ENCODE measurements around the gene ATP10D. TPM values are rescaled to one million over a fixed set of nuclear protein-coding genes. Genes with fewer than 3 reads are reported as not detected.
A peak's percentile ranks its signal among the peaks of the same experiment; 100 is the strongest.
"Not testable (repeated sequence)": the region's sequence is repeated elsewhere in the genome, so short reads cannot be mapped to it uniquely, and the experiment has no call there.

ATP10D gene
- total RNA-seq, 1 experiment from 2014 or later = 3.8 TPM

DNA sequence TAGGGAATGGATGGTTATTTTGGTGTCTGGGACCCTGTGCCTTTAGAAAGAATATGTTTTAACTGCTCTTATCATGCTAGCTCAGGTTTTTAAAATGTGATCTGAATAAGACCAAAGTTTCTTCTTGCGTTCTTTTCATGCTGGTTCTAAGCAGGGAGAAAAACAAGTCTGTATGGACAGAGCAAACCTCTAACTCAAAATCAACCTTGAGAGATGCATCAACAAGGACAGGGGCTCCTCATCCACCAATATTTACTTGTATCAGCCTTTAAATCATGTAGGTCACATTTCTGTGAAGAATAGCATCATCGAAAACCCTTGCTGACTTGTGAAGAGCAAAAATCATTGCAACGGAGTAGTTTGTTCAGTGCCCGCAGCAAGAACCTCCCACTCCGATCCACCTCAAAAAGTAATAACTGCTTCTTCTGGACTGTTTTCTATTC lies 1.2 kb downstream of the ATP10D start:
- no peak overlapping the region for H3K14ac ChIP-seq (ENCODE audit: insufficient read depth, low read length)
- H3K9me3 ChIP-seq (ENCODE audit: control insufficient read depth, low read depth, low read length) = no peaks in the 10 kb centered on the region
- H4K5ac ChIP-seq (ENCODE audit: insufficient read length, low read depth, low read length) = no peak overlapping the region
- H4K20me1 ChIP-seq (ENCODE audit: control insufficient read depth, insufficient read depth, insufficient read length) = no peaks in the 10 kb centered on the region
- H4K91ac ChIP-seq (ENCODE audit: insufficient read length, low read depth, low read length) = no peak overlapping the region
- WGBS (ENCODE audit: extremely low coverage, insufficient read length, low lambda C conversion rate) = no CpG with 5 or more reads among the region's 5 CpGs
- no peaks in the 10 kb centered on the region for H3K27me3 ChIP-seq (ENCODE audit: insufficient read depth, low read length)
- H2BK15ac ChIP-seq (ENCODE audit: low read depth, low read length) = no peak overlapping the region
- Mint-ChIP-seq H3K27ac (no peak overlapping the region), H3K4me1 (peaks cover 8 to 16% of the 10 kb centered on the region in 2 experiments), H3K9me3 (peaks cover 0 to 6% of the 10 kb centered on the region in 2 experiments; a peak in 2 of 5 replicates), H3K27me3 (ENCODE audit: low read depth) (peaks cover 12% of the 10 kb centered on the region), H3K4me3 (peak overlapping the region; percentile 91 to 92), H3K36me3 (ENCODE audit: insufficient read depth in 1 of 3, low read depth in 3 of 3) (no peaks in the 10 kb centered on the region)
- H2BK20ac ChIP-seq (ENCODE audit: low read depth, low read length, poor library complexity, severe bottlenecking) = no peak overlapping the region
- H3K9ac ChIP-seq (ENCODE audit: extremely low read depth, insufficient read length, low read length) = no peak overlapping the region
- no peak overlapping the region for H3K27ac ChIP-seq (ENCODE audit: insufficient read length, low read depth, low read length)
- H3K23ac ChIP-seq (ENCODE audit: insufficient read length, low read depth, low read length) = no peak overlapping the region
- no peaks in the 10 kb centered on the region for H3K79me1 ChIP-seq (ENCODE audit: insufficient read depth, low read depth, low read length, poor library complexity, severe bottlenecking)
- H3T11ph ChIP-seq (ENCODE audit: low read length) = no peak overlapping the region
- H3K23me2 ChIP-seq (ENCODE audit: insufficient read length, low read depth, low read length, poor library complexity, severe bottlenecking) = peaks cover 7% of the 10 kb centered on the region
- no peak for DNase-seq
- no peak overlapping the region for H2AK5ac ChIP-seq (ENCODE audit: insufficient read length, low read length)
- H2AFZ ChIP-seq (ENCODE audit: low read length) = no peak overlapping the region
- no peak overlapping the region for H2BK5ac ChIP-seq (ENCODE audit: insufficient read length, low read length)
- no peak overlapping the region for H4K8ac ChIP-seq (replicated peaks; ENCODE audit: insufficient read length, low read depth, low read length)
- no peaks in the 10 kb centered on the region for H3K4me1 ChIP-seq (ENCODE audit: insufficient read depth, low read length)
- no peak overlapping the region for H2BK120ac ChIP-seq (ENCODE audit: low read depth, low read length, poor library complexity, severe bottlenecking)
- no peak overlapping the region for H3K4ac ChIP-seq (ENCODE audit: low read depth, low read length)
- no peaks in the 10 kb centered on the region for H3K79me2 ChIP-seq (ENCODE audit: insufficient read depth, low read length)
- H3K56ac ChIP-seq (ENCODE audit: insufficient read length, low read depth, low read length) = no peak overlapping the region
- H3K18ac ChIP-seq (ENCODE audit: insufficient read length, low read depth, low read length) = no peak overlapping the region
- TF ChIP-seq CTCF (conservative IDR thresholded peaks at IDR 0.05) = no peak
- H3K4me2 ChIP-seq (ENCODE audit: insufficient read depth, insufficient read length, low read length) = peak overlapping the region; percentile 72
- H2BK12ac ChIP-seq (ENCODE audit: insufficient read length, low read depth, low read length) = no peak overlapping the region

DNA sequence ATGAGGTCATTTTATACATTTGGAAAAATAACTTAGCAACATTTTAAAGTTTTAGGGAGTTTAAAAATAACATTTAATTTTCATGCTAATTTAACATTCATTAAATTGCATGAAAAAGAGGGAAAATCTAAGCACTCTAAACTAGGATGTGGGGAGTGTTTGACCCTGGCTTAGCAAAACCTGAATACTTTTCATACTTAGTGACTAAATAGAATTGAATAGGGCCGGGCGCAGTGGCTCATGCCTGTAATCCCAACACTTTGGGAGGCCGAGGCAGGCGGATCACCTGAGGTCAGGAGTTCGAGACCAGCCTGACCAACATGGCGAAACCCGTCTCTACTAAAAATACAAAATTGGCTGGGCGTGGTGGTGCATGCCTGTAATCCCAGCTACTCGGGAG lies 1.7 kb downstream of the ATP10D start:
- H4K5ac ChIP-seq (ENCODE audit: insufficient read length, low read depth, low read length); H3K9me3 ChIP-seq (ENCODE audit: control insufficient read depth, low read depth, low read length); H3K56ac ChIP-seq (ENCODE audit: insufficient read length, low read depth, low read length); H3K4me2 ChIP-seq (ENCODE audit: insufficient read depth, insufficient read length, low read length); H3K9ac ChIP-seq (ENCODE audit: extremely low read depth, insufficient read length, low read length); H3K36me3 Mint-ChIP-seq (ENCODE audit: insufficient read depth in 1 of 3, low read depth in 3 of 3); H3K4me3 Mint-ChIP-seq; H3K79me2 ChIP-seq (ENCODE audit: insufficient read depth, low read length); H3T11ph ChIP-seq (ENCODE audit: low read length); H3K27me3 ChIP-seq (ENCODE audit: insufficient read depth, low read length); DNase-seq; H3K9me3 Mint-ChIP-seq; H2BK20ac ChIP-seq (ENCODE audit: low read depth, low read length, poor library complexity, severe bottlenecking); H3K4me1 ChIP-seq (ENCODE audit: insufficient read depth, low read length); H2BK12ac ChIP-seq (ENCODE audit: insufficient read length, low read depth, low read length); H2BK5ac ChIP-seq (ENCODE audit: insufficient read length, low read length); H4K20me1 ChIP-seq (ENCODE audit: control insufficient read depth, insufficient read depth, insufficient read length); H3K27ac ChIP-seq (ENCODE audit: insufficient read length, low read depth, low read length); H4K91ac ChIP-seq (ENCODE audit: insufficient read length, low read depth, low read length); H2BK120ac ChIP-seq (ENCODE audit: low read depth, low read length, poor library complexity, severe bottlenecking); H3K79me1 ChIP-seq (ENCODE audit: insufficient read depth, low read depth, low read length, poor library complexity, severe bottlenecking); H3K23ac ChIP-seq (ENCODE audit: insufficient read length, low read depth, low read length); H3K14ac ChIP-seq (ENCODE audit: insufficient read depth, low read length); H3K18ac ChIP-seq (ENCODE audit: insufficient read length, low read depth, low read length); H4K8ac ChIP-seq (replicated peaks; ENCODE audit: insufficient read length, low read depth, low read length); H2BK15ac ChIP-seq (ENCODE audit: low read depth, low read length); H3K23me2 ChIP-seq (ENCODE audit: insufficient read length, low read depth, low read length, poor library complexity, severe bottlenecking); H3K27ac Mint-ChIP-seq; H2AK5ac ChIP-seq (ENCODE audit: insufficient read length, low read length); H3K4ac ChIP-seq (ENCODE audit: low read depth, low read length); H2AFZ ChIP-seq (ENCODE audit: low read length): not testable (repeated sequence)
- H3K4me1 Mint-ChIP-seq = peaks cover 8 to 16% of the 10 kb centered on the region in 2 experiments
- peaks cover 12% of the 10 kb centered on the region for H3K27me3 Mint-ChIP-seq (ENCODE audit: low read depth)
- WGBS (ENCODE audit: extremely low coverage, insufficient read length, low lambda C conversion rate) = no CpG with 5 or more reads among the region's 9 CpGs
